SK-N-MC (cell line): ENCODE results near the gene PXDC1.
A peak's percentile ranks its signal among the peaks of the same experiment; 100 is the strongest.
"Not testable (repeated sequence)": the region's sequence is repeated elsewhere in the genome, so short reads cannot be mapped to it uniquely, and the experiment has no call there.

Experiments used
- DNase-seq: peaks from one replicate; pipeline ENCODE4 v3.0.0-alpha.2; 2011; ENCODE audit warnings: low read depth, low spot score
- H3K27ac ChIP-seq: fragments of 200-600 bp; sonication (generic); 2 replicates; pipeline ENCODE4 v1.5.1; 2016; ENCODE audit warnings: mixed run types
- H3K36me3 ChIP-seq: fragments of 200-600 bp; sonication (generic); 2 replicates; pipeline ENCODE4 v1.6.1; 2017; ENCODE audit warnings: antibody characterized with exemption, low read length, mixed read lengths; ENCODE audit not compliant: insufficient read depth
- H3K4me3 ChIP-seq: fragments of 200-600 bp; sonication (generic); 2 replicates; pipeline ENCODE4 v1.5.1; 2016
- H3K9ac ChIP-seq: fragments of 200-600 bp; sonication (generic); 2 replicates; pipeline ENCODE4 v1.8.0; 2017; ENCODE audit warnings: mixed run types, mixed read lengths; ENCODE audit not compliant: insufficient read length
- H3K9me3 ChIP-seq: fragments of 200-600 bp; sonication (generic); 2 replicates; pipeline ENCODE4 v1.6.1; 2017; ENCODE audit warnings: low read depth, mild to moderate bottlenecking, antibody characterized with exemption, low read length, moderate library complexity, mixed read lengths
- EZH2 ChIP-seq: fragments of 200-600 bp; sonication (generic); IDR thresholded peaks from one replicate; pipeline ENCODE4 v1.6.1; 2017; ENCODE audit warnings: antibody characterized with exemption
- FOXP2 ChIP-seq: optimal IDR thresholded peaks from 2 replicates; pipeline ENCODE3; 2011; ENCODE audit warnings: mild to moderate bottlenecking, moderate library complexity; ENCODE audit not compliant: insufficient read depth; ENCODE audit errors: extremely low read length, control extremely low read depth
- POLR2AphosphoS5 ChIP-seq: IDR thresholded peaks from 2 replicates; pipeline ENCODE4 v1.6.1; 2012; ENCODE audit warnings: mild to moderate bottlenecking, low read depth, low read length, borderline replicate concordance

PXDC1 gene

DNA sequence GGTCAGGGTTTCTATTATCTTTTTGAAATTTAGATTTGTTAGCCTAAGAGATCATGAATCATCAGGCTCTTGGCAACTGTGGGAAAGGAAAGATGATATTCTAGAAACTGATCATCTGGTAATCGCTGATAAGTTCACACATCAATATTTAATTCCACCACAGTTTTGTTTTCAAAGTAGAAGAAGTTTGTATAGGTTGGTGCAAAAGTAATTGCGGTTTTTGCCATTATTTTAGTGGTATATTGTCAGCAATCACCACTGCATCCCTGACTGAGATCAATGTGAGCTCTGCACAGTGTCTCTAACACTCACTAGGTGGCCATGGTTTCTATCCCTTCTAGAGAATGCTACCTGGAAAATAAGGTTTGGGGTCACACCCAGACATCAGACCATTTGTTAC, 17.0 kb upstream of the PXDC1 start:
- DNase-seq, result no peak
- TF ChIP-seq FOXP2, result no peak
- no peak for TF ChIP-seq EZH2
- no peak for TF ChIP-seq POLR2AphosphoS5
- no peak overlapping the region for H3K27ac ChIP-seq

GRCh38 chr6:3767483-3767882, 16.0 kb upstream of the PXDC1 start:
- H3K36me3 ChIP-seq, H3K9ac ChIP-seq, H3K9me3 ChIP-seq, H3K4me3 ChIP-seq: not testable (repeated sequence)
- peak; percentile 26 for DNase-seq
- H3K27ac ChIP-seq, result 0 out of 2 replicates have a peak overlapping the region, but pooled peaks have one; percentile 66

More for the DNA sequence above, 17.0 kb upstream of the PXDC1 start:
- Histone ChIP-seq H3K9me3 (no peaks in the 10 kb centered on the region), H3K9ac (no peak overlapping the region), H3K36me3 (no peaks in the 10 kb centered on the region), H3K4me3 (no peak overlapping the region)

DNA sequence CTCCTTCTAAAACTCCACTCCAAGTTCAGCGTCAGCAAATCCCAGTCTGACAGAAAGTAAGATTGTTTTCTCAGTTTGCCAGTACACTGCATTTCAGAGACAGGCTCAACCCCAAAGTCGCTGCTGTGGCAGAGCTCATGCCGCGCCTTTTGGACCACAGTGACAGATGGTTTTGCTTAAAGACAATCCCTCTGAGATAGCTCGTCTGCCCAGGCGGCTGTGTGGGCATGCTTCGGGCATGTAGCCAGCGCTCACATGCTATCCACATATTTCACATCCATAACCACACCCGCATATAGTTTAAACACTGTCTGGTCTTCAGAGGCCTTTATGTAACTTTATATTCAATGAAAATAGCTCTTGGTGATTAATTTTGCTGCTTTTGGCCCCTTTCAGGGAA, 14.7 kb upstream of the PXDC1 start:
- Histone ChIP-seq H3K9ac (no peak overlapping the region), H3K27ac (peak overlapping the region; percentile 66), H3K36me3 (no peaks in the 10 kb centered on the region), H3K9me3 (no peaks in the 10 kb centered on the region), H3K4me3 (peak overlapping the region; percentile 61)
- TF ChIP-seq POLR2AphosphoS5 (no peak), EZH2 (no peak), FOXP2 (no peak)
- DNase-seq, result peak; percentile 40

DNA sequence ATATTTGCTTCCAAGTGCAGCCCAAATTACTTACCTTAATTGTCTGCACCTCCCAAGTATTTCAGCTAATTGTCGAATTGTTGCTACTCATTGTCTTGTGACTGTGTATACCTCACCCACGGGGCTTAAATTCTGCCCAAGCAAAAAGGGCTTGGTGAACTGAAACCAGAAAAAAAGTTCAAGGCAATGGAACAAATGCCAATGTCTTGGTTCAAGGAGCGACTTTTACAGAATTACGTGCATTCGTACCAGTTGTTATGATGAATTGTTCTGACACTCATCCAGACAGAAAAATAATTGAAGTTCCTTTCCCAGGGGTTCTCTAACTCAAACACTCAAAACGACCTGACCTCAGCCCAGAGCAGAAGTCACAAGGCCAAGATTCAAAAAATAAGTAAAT, 13.9 kb upstream of the PXDC1 start:
- Histone ChIP-seq H3K36me3 (no peaks in the 10 kb centered on the region), H3K27ac (no peak overlapping the region), H3K9ac (no peak overlapping the region), H3K4me3 (no peak overlapping the region), H3K9me3 (no peaks in the 10 kb centered on the region)
- TF ChIP-seq EZH2 (no peak), FOXP2 (no peak), POLR2AphosphoS5 (no peak)
- no peak for DNase-seq

DNA sequence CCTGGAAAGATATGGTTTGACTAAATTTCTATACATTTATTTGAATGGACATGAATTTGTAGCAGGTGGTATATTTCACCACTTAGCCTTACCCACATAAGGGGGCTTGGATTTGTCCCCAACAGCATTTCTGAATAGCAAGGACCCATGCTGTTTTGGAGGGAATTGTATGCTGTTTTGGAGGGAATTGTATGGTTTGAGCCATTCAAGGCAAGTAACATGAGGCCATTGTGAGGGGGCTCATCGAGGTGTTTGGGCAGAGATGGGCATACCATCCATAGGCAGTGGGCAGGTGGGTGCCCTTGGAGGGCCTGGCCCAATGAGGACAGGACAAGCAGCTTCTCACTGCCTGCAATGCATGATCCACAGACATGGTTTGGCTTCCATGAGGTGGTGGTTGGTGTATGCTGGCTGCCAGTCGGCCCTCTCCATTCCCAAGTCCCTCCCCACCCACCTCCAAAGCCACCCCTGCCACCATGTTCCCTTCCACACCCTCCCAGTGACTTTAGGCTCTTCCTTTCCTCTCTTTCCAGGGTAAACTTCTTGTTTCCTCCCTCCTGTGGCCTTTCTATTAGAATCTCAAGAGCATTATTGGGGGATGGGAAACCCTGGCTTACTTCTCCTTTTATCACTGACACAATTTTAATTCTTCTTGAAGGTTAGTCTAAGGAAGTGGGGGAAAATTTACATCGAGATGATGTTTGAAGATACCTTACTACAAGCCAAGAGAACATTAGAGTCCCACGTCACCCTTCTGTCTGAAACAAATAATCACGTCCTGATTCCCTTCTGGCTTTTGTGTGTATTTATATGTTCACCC, 13.2 kb upstream of the PXDC1 start:
- TF ChIP-seq FOXP2, result no peak
- TF ChIP-seq POLR2AphosphoS5, result no peak
- no peak for TF ChIP-seq EZH2
- Histone ChIP-seq H3K9ac (no peak overlapping the region), H3K9me3 (no peaks in the 10 kb centered on the region), H3K4me3 (no peak overlapping the region), H3K27ac (no peak overlapping the region), H3K36me3 (no peaks in the 10 kb centered on the region)
- DNase-seq, result no peak

DNA sequence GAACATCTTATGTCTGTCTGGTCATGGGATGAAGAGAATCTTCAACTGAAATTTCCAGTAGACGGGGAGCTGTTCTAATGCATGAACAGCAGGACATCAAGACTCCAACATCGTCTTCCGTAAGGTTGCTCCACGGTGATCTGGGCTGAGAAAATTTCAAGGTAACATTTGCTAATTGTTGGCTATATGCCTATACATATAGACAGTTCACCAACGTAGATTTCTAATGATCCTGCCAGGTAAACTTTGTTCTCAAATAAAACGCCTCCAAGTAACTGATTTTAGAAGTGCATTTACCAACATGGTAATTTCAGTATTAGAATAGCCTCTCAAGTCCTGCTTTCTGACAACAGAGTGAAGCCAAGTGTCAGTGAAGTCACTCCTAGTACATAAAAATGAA, 11.3 kb upstream of the PXDC1 start:
- no peak overlapping the region for H3K27ac ChIP-seq
- H3K36me3 ChIP-seq, result no peaks in the 10 kb centered on the region
- no peak for DNase-seq
- H3K9me3 ChIP-seq, result no peaks in the 10 kb centered on the region
- no peak for TF ChIP-seq FOXP2
- TF ChIP-seq POLR2AphosphoS5, result no peak
- TF ChIP-seq EZH2, result no peak
- no peak overlapping the region for H3K9ac ChIP-seq
- no peak overlapping the region for H3K4me3 ChIP-seq

DNA sequence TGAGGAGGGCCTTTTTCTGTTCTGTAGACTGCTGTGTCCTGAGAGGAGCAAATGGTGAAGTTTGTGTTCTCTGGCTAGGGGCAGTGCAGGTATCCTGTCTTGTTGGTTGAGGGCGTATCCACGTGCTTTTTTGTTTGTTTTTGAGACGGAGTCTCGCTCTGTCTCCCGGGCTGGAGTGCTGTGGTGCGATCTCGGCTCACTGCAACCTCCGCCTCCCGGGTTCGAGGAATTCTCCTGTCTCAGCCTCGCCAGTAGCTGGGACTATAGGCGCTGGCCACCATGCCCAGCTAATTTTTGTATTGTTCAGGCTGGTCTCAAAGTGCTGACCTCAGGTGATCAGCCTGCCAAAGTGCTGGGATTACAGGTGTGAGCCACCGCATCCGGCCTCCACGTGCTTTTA, 10.8 kb upstream of the PXDC1 start:
- no peak for TF ChIP-seq POLR2AphosphoS5
- no peak for TF ChIP-seq FOXP2
- TF ChIP-seq EZH2, result no peak

GRCh38 chr6:3761989-3762270, 10.4 kb upstream of the PXDC1 start:
- Histone ChIP-seq H3K27ac (no peak overlapping the region), H3K9me3 (no peaks in the 10 kb centered on the region), H3K36me3 (no peaks in the 10 kb centered on the region), H3K9ac (no peak overlapping the region), H3K4me3 (no peak overlapping the region)
- no peak for DNase-seq
- no peak for TF ChIP-seq FOXP2
- TF ChIP-seq EZH2, result no peak
- TF ChIP-seq POLR2AphosphoS5, result no peak

More for the DNA sequence above, 10.8 kb upstream of the PXDC1 start:
- Histone ChIP-seq H3K9me3 (no peaks in the 10 kb centered on the region), H3K9ac (no peak overlapping the region), H3K4me3 (no peak overlapping the region), H3K36me3 (no peaks in the 10 kb centered on the region), H3K27ac (no peak overlapping the region)
- DNase-seq, result no peak

GRCh38 chr6:3759646-3760232, 8.2 kb upstream of the PXDC1 start:
- H3K9ac ChIP-seq, result no peak overlapping the region
- DNase-seq, result no peak
- no peaks in the 10 kb centered on the region for H3K9me3 ChIP-seq
- no peak overlapping the region for H3K27ac ChIP-seq
- no peak overlapping the region for H3K4me3 ChIP-seq
- no peak for TF ChIP-seq EZH2
- no peak for TF ChIP-seq FOXP2
- no peak for TF ChIP-seq POLR2AphosphoS5
- no peaks in the 10 kb centered on the region for H3K36me3 ChIP-seq

DNA sequence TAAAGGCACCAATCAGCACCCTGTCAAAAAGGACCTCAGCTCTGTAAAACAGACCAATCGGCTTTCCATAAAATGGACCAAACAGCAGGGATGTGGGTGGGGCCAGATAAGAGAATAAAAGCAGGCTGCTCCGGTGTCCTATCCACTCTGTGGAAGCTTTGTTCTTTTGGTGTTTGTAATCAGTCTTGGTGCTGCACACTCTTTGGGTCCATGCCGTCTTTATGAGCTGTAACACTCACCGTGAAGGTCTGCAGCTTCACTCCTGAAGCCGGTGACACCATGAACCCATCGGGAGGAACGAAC, 7.3 kb upstream of the PXDC1 start:
- DNase-seq, result no peak
- Histone ChIP-seq H3K4me3 (no peak overlapping the region), H3K9me3 (no peaks in the 10 kb centered on the region), H3K36me3 (no peaks in the 10 kb centered on the region), H3K27ac (no peak overlapping the region), H3K9ac (no peak overlapping the region)
- TF ChIP-seq POLR2AphosphoS5 (no peak), EZH2 (no peak), FOXP2 (no peak)

DNA sequence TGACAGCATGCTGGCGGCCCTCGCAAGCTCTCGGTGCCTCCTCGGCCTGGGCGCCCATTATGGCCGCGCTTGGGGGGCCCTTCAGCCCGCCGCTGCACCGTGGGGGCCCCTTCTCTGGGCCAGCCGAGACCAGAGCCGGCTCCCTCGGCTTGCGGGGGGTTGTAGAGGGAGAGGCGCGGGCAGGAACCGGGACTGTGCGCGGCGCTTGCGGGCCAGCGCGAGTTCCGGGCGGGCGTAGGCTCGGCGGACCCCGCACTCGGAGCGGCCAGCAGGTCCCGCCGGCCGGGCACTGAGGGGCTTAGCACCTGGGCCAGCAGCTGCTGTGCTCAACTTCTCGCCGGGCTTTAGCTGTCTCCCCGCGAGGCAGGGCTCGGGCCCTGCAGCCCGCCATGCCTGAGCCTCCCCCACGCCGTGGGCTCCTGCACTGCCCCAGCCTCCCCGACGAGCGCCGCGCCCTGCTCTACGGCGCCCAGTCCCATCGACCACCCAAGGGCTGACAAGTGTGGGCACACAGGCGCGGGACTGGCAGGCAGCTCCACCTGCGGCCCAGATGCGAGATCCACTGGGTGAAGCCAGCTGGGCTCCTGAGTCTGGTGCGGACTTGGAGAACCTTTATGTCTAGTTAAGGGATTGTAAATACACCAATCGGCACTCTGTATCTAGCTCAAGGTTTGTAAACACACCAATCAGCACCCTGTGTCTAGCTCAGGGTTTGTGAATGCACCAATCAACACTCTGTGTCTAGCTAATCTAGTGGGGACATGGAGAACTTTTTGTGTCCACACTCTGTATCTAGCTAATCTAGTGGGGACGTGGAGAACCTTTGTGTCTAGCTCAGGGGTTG, 6.7 kb upstream of the PXDC1 start:
- H3K4me3 ChIP-seq, DNase-seq, H3K9me3 ChIP-seq, H3K36me3 ChIP-seq, H3K9ac ChIP-seq, H3K27ac ChIP-seq: not testable (repeated sequence)
